ENCODE data around the gene NPIPA7. TPM values are rescaled to one million over a fixed set of nuclear protein-coding genes. Genes with fewer than 3 reads are reported as not detected.
"Not testable (repeated sequence)": the region's sequence is repeated elsewhere in the genome, so short reads cannot be mapped to it uniquely, and the experiment has no call there.

NPIPA7 gene
- 10.3 and 11.4 TPM in 2 replicates for total RNA-seq
- long read RNA-seq: 0 reads

DNA sequence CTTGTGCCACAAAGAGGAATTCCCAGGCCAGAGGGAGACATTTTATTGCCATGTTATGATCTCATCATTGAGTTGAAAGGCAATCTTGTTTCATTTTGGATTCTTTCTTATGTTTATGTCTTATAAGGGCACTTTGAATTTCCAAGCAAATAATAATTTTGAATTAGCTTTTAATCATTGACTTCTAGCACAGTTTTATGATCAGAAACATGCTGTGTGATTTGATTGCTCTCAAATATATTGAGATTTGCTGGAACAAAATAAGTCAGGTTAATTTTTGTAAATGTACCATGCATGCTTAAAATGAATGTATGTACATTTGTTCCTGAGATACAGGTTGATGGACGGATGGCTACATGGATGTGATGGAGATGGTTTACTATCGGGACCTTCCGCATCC is at the start of gene NPIPA7:
Gene NPIPA7 (plus strand): TSS at position 301 of the 400 bp plus-strand sequence. CDS start 105 bp downstream, outside the sequence.
- not testable (repeated sequence) for H3K4me1 Mint-ChIP-seq (ENCODE audit: low read depth); DNase-seq (ENCODE audit: low spot score, unreplicated experiment); H3K36me3 Mint-ChIP-seq (ENCODE audit: insufficient read depth); H3K27me3 Mint-ChIP-seq; H3K4me3 Mint-ChIP-seq (ENCODE audit: low read depth); H3K27ac Mint-ChIP-seq; H3K9me3 Mint-ChIP-seq (ENCODE audit: low read depth)

GRCh38 chr16:16331466-16331865 is 47.5 kb upstream of the NPIPA7 start:
- not testable (repeated sequence) for H3K27me3 Mint-ChIP-seq; H3K4me3 Mint-ChIP-seq (ENCODE audit: low read depth); H3K36me3 Mint-ChIP-seq (ENCODE audit: insufficient read depth); H3K9me3 Mint-ChIP-seq (ENCODE audit: low read depth); H3K4me1 Mint-ChIP-seq (ENCODE audit: low read depth); DNase-seq (ENCODE audit: low spot score, unreplicated experiment); H3K27ac Mint-ChIP-seq

DNA sequence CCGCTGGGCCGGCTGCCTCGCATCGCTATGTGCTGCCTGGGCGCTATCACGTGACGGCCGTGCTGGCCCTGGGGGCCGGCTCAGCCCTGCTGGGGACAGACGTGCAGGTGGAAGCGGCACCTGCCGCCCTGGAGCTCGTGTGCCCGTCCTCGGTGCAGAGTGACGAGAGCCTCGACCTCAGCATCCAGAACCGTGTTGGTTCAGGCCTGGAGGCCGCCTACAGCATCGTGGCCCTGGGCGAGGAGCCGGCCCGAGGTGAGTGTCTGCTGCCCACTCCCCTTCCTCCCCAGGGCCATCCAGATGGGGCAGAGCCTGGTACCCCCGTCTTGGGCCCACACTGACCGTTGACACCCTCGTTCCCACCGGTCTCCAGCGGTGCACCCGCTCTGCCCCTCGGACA is 21.4 kb upstream of the NPIPA7 start:
- H3K4me3 Mint-ChIP-seq (ENCODE audit: low read depth); H3K27ac Mint-ChIP-seq; H3K36me3 Mint-ChIP-seq (ENCODE audit: insufficient read depth); DNase-seq (ENCODE audit: low spot score, unreplicated experiment); H3K4me1 Mint-ChIP-seq (ENCODE audit: low read depth); H3K27me3 Mint-ChIP-seq; H3K9me3 Mint-ChIP-seq (ENCODE audit: low read depth): not testable (repeated sequence)

- H3K4me1 Mint-ChIP-seq (ENCODE audit: low read depth); H3K9me3 Mint-ChIP-seq (ENCODE audit: low read depth); H3K36me3 Mint-ChIP-seq (ENCODE audit: insufficient read depth); H3K4me3 Mint-ChIP-seq (ENCODE audit: low read depth); DNase-seq (ENCODE audit: low spot score, unreplicated experiment); H3K27me3 Mint-ChIP-seq; H3K27ac Mint-ChIP-seq: not testable (repeated sequence)
Measured at GRCh38 chr16:16358539-16359240, 20.2 kb upstream of the NPIPA7 start.

DNA sequence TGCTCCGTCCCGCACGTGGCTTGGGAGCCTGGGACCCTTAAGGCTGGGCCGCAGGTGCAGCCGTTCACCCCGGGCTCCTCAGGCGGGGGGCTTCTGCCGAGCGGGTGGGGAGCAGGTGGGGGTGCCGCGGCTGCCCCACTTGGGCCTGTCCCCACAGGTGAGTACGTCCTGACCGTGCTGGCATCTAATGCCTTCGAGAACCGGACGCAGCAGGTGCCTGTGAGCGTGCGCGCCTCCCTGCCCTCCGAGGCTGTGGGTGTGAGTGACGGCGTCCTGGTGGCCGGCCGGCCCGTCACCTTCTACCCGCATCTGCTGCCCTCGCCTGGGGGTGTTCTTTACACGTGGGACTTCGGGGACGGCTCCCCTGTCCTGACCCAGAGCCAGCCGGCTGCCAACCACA is 15.3 kb upstream of the NPIPA7 start:
- not testable (repeated sequence) for H3K4me3 Mint-ChIP-seq (ENCODE audit: low read depth)

DNA sequence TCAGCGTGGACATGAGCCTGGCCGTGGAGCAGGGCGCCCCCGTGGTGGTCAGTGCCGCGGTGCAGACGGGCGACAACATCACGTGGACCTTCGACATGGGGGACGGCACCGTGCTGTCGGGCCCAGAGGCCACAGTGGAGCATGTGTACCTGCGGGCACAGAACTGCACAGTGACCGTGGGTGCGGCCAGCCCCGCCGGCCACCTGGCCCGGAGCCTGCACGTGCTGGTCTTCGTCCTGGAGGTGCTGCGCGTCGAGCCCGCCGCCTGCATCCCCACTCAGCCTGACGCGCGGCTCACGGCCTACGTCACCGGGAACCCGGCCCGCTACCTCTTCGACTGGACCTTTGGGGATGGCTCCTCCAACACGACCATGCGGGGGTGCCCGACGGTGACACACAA is 14.8 kb upstream of the NPIPA7 start:
- H3K4me1 Mint-ChIP-seq (ENCODE audit: low read depth); H3K27ac Mint-ChIP-seq; DNase-seq (ENCODE audit: low spot score, unreplicated experiment); H3K27me3 Mint-ChIP-seq; H3K4me3 Mint-ChIP-seq (ENCODE audit: low read depth); H3K9me3 Mint-ChIP-seq (ENCODE audit: low read depth); H3K36me3 Mint-ChIP-seq (ENCODE audit: insufficient read depth): not testable (repeated sequence)

More for the DNA sequence above, 15.3 kb upstream of the NPIPA7 start:
- not testable (repeated sequence) for H3K4me1 Mint-ChIP-seq (ENCODE audit: low read depth); H3K9me3 Mint-ChIP-seq (ENCODE audit: low read depth); H3K27ac Mint-ChIP-seq; H3K27me3 Mint-ChIP-seq; DNase-seq (ENCODE audit: low spot score, unreplicated experiment); H3K36me3 Mint-ChIP-seq (ENCODE audit: insufficient read depth)

DNA sequence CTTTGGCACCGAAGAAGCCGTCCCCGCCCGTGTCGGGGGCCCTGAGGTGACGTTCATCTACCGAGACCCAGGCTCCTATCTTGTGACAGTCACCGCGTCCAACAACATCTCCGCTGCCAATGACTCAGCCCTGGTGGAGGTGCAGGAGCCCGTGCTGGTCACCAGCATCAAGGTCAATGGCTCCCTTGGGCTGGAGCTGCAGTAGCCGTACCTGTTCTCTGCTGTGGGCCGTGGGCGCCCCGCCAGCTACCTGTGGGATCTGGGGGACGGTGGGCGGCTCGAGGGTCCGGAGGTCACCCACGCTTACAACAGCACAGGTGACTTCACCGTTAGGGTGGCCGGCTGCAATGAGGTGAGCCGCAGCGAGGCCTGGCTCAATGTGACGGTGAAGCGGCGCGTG is 14.2 kb upstream of the NPIPA7 start:
- not testable (repeated sequence) for H3K27ac Mint-ChIP-seq; H3K4me1 Mint-ChIP-seq (ENCODE audit: low read depth); H3K36me3 Mint-ChIP-seq (ENCODE audit: insufficient read depth); H3K4me3 Mint-ChIP-seq (ENCODE audit: low read depth); H3K9me3 Mint-ChIP-seq (ENCODE audit: low read depth); DNase-seq (ENCODE audit: low spot score, unreplicated experiment); H3K27me3 Mint-ChIP-seq

GRCh38 chr16:16365319-16365718 is 13.6 kb upstream of the NPIPA7 start:
- H3K4me1 Mint-ChIP-seq (ENCODE audit: low read depth); H3K36me3 Mint-ChIP-seq (ENCODE audit: insufficient read depth); H3K9me3 Mint-ChIP-seq (ENCODE audit: low read depth); H3K27ac Mint-ChIP-seq; DNase-seq (ENCODE audit: low spot score, unreplicated experiment); H3K4me3 Mint-ChIP-seq (ENCODE audit: low read depth); H3K27me3 Mint-ChIP-seq: not testable (repeated sequence)

- not testable (repeated sequence) for H3K4me3 Mint-ChIP-seq (ENCODE audit: low read depth); DNase-seq (ENCODE audit: low spot score, unreplicated experiment); H3K27me3 Mint-ChIP-seq; H3K9me3 Mint-ChIP-seq (ENCODE audit: low read depth); H3K36me3 Mint-ChIP-seq (ENCODE audit: insufficient read depth); H3K27ac Mint-ChIP-seq; H3K4me1 Mint-ChIP-seq (ENCODE audit: low read depth)
Measured at GRCh38 chr16:16365851-16366250, 13.1 kb upstream of the NPIPA7 start.

- not testable (repeated sequence) for H3K4me3 Mint-ChIP-seq (ENCODE audit: low read depth); DNase-seq (ENCODE audit: low spot score, unreplicated experiment)
Measured at GRCh38 chr16:16366552-16367284, 12.2 kb upstream of the NPIPA7 start.

DNA sequence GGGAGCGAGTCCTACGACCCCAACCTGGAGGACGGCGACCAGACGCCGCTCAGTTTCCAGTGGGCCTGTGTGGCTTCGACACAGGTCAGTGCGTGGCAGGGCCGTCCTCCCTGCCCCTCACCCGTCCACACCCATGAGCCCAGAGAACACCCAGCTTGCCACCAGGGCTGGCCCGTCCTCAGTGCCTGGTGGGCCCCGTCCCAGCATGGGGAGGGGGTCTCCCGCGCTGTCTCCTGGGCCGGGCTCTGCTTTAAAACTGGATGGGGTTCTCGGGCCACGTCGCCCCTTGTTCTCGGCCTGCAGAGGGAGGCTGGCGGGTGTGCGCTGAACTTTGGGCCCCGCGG is 11.7 kb upstream of the NPIPA7 start:
- H3K27me3 Mint-ChIP-seq; DNase-seq (ENCODE audit: low spot score, unreplicated experiment); H3K36me3 Mint-ChIP-seq (ENCODE audit: insufficient read depth); H3K27ac Mint-ChIP-seq; H3K9me3 Mint-ChIP-seq (ENCODE audit: low read depth); H3K4me1 Mint-ChIP-seq (ENCODE audit: low read depth); H3K4me3 Mint-ChIP-seq (ENCODE audit: low read depth): not testable (repeated sequence)

More at GRCh38 chr16:16366552-16367284, 12.2 kb upstream of the NPIPA7 start:
- not testable (repeated sequence) for H3K27me3 Mint-ChIP-seq; H3K4me1 Mint-ChIP-seq (ENCODE audit: low read depth); H3K9me3 Mint-ChIP-seq (ENCODE audit: low read depth); H3K27ac Mint-ChIP-seq; H3K36me3 Mint-ChIP-seq (ENCODE audit: insufficient read depth)

DNA sequence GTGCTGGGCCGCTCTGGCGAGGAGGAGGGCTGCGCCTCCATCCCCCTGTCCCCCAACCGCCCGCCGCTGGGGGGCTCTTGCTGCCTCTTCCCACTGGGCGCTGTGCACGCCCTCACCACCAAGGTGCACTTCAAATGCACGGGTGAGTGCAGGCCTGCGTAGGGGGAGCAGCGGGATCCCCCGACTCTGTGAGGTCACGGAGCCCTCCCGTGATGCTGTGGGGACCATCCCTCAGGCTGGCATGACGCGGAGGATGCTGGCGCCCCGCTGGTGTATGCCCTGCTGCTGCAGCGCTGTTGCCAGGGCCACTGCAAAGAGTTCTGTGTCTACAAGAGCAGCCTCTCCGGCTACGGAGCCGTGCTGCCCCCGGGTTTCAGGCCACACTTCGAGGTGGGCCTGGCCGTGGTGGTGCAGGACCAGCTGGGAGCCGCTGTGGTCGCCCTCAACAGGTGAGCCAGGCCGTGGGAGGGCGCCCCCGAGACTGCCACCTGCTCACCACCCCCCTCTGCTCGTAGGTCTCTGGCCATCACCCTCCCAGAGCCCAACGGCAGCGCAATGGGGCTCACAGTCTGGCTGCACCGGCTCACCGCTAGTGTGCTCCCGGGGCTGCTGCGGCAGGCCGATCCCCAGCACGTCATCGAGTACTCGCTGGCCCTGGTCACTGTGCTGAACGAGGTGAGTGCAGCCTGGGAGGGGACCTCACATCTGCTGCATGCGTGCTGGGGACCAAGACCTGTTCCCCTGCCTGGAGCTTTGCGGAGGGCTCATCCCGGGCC is 9.7 kb upstream of the NPIPA7 start:
- not testable (repeated sequence) for DNase-seq (ENCODE audit: low spot score, unreplicated experiment); H3K9me3 Mint-ChIP-seq (ENCODE audit: low read depth); H3K27me3 Mint-ChIP-seq

GRCh38 chr16:16371136-16371735 is 7.7 kb upstream of the NPIPA7 start:
- not testable (repeated sequence) for H3K9me3 Mint-ChIP-seq (ENCODE audit: low read depth); H3K27ac Mint-ChIP-seq; H3K36me3 Mint-ChIP-seq (ENCODE audit: insufficient read depth); H3K4me3 Mint-ChIP-seq (ENCODE audit: low read depth); H3K27me3 Mint-ChIP-seq; H3K4me1 Mint-ChIP-seq (ENCODE audit: low read depth); DNase-seq (ENCODE audit: low spot score, unreplicated experiment)

More for the DNA sequence above, 9.7 kb upstream of the NPIPA7 start:
- not testable (repeated sequence) for H3K36me3 Mint-ChIP-seq (ENCODE audit: insufficient read depth); H3K4me3 Mint-ChIP-seq (ENCODE audit: low read depth); H3K27ac Mint-ChIP-seq; H3K4me1 Mint-ChIP-seq (ENCODE audit: low read depth)
